Muscle layer of duodenum (tissue), 2 donors: ENCODE results near the gene SLK.

Experiments used
- H3K27ac ChIP-seq: one replicate; pipeline ENCODE4 v1.7.0; 2013; ENCODE audit warnings: mild to moderate bottlenecking, low read length
- H3K27me3 ChIP-seq: one replicate; pipeline ENCODE4 v1.7.0; 2013; ENCODE audit warnings: low read depth, mild to moderate bottlenecking, control low read depth, low read length
- H3K36me3 ChIP-seq, 2 donors: one replicate each; pipeline ENCODE4 v1.7.0; 2013; ENCODE audit warnings: low read length in 2 of 2, control low read depth in 1 of 2, mild to moderate bottlenecking in 1 of 2; ENCODE audit not compliant: insufficient read depth in 2 of 2, control insufficient read depth in 1 of 2
- H3K4me1 ChIP-seq, 2 donors: one replicate each; pipeline ENCODE4 v1.7.0; 2013; ENCODE audit warnings: low read length in 2 of 2, mild to moderate bottlenecking in 2 of 2, control low read depth in 1 of 2, moderate library complexity in 1 of 2; ENCODE audit not compliant: insufficient read depth in 2 of 2, control insufficient read depth in 1 of 2
- H3K4me3 ChIP-seq, 2 donors: one replicate each; pipeline ENCODE4 v1.7.0; 2013; ENCODE audit warnings: low read length in 2 of 2, low read depth in 1 of 2, mild to moderate bottlenecking in 1 of 2
- H3K9me3 ChIP-seq, 2 donors: one replicate each; pipeline ENCODE4 v1.7.0; 2013; ENCODE audit warnings: low read length in 2 of 2, control low read depth in 1 of 2, mild to moderate bottlenecking in 1 of 2; ENCODE audit not compliant: control insufficient read depth in 1 of 2
- donor health status: healthy.

SLK gene

GRCh38 chr10:104034401-104035193 is 67.7 kb downstream of the SLK start:
- Histone ChIP-seq H3K4me1 (no peaks in the 10 kb centered on the region), H3K36me3 (peaks cover 4 to 22% of the 10 kb centered on the region in 2 donors), H3K4me3 (no peak overlapping the region), H3K27ac (no peak overlapping the region), H3K27me3 (no peaks in the 10 kb centered on the region), H3K9me3 (no peaks in the 10 kb centered on the region)

- no peaks in the 10 kb centered on the region for H3K9me3 ChIP-seq
- no peak overlapping the region for H3K27ac ChIP-seq
- H3K36me3 ChIP-seq, result peaks cover 4 to 21% of the 10 kb centered on the region in 2 donors
These were observed 68.5 kb downstream of the SLK start for GRCh38 chr10:104035194-104036068.

GRCh38 chr10:104036069-104036384 is 69.1 kb downstream of the SLK start:
- no peak overlapping the region for H3K27ac ChIP-seq

More at GRCh38 chr10:104035194-104036068, 68.5 kb downstream of the SLK start:
- Histone ChIP-seq H3K27me3 (no peaks in the 10 kb centered on the region), H3K4me1 (no peaks in the 10 kb centered on the region), H3K4me3 (no peak overlapping the region)

GRCh38 chr10:104036518-104037260 is 69.7 kb downstream of the SLK start:
- H3K27ac ChIP-seq, result no peak overlapping the region
- H3K9me3 ChIP-seq, result no peaks in the 10 kb centered on the region
- H3K4me1 ChIP-seq, result no peaks in the 10 kb centered on the region
- no peak overlapping the region for H3K4me3 ChIP-seq
- peaks cover 0 to 11% of the 10 kb centered on the region in 2 donors for H3K36me3 ChIP-seq
- no peaks in the 10 kb centered on the region for H3K27me3 ChIP-seq

More at GRCh38 chr10:104036069-104036384, 69.1 kb downstream of the SLK start:
- Histone ChIP-seq H3K27me3 (no peaks in the 10 kb centered on the region), H3K9me3 (no peaks in the 10 kb centered on the region), H3K4me1 (no peaks in the 10 kb centered on the region), H3K4me3 (no peak overlapping the region), H3K36me3 (peaks cover under 1 to 16% of the 10 kb centered on the region in 2 donors)

- H3K4me1 ChIP-seq, result no peaks in the 10 kb centered on the region
- no peaks in the 10 kb centered on the region for H3K9me3 ChIP-seq
- H3K27ac ChIP-seq, result no peak overlapping the region
- H3K27me3 ChIP-seq, result no peaks in the 10 kb centered on the region
- H3K4me3 ChIP-seq, result no peak overlapping the region
- peaks cover 0 to 6% of the 10 kb centered on the region in 2 donors for H3K36me3 ChIP-seq
These were observed 70.5 kb downstream of the SLK start for GRCh38 chr10:104037261-104037951.

GRCh38 chr10:104038537-104038936 is 71.6 kb downstream of the SLK start:
- Histone ChIP-seq H3K9me3 (no peaks in the 10 kb centered on the region), H3K27ac (no peak overlapping the region), H3K4me3 (no peak overlapping the region), H3K4me1 (no peaks in the 10 kb centered on the region), H3K27me3 (no peaks in the 10 kb centered on the region), H3K36me3 (no peaks in the 10 kb centered on the region)

DNA sequence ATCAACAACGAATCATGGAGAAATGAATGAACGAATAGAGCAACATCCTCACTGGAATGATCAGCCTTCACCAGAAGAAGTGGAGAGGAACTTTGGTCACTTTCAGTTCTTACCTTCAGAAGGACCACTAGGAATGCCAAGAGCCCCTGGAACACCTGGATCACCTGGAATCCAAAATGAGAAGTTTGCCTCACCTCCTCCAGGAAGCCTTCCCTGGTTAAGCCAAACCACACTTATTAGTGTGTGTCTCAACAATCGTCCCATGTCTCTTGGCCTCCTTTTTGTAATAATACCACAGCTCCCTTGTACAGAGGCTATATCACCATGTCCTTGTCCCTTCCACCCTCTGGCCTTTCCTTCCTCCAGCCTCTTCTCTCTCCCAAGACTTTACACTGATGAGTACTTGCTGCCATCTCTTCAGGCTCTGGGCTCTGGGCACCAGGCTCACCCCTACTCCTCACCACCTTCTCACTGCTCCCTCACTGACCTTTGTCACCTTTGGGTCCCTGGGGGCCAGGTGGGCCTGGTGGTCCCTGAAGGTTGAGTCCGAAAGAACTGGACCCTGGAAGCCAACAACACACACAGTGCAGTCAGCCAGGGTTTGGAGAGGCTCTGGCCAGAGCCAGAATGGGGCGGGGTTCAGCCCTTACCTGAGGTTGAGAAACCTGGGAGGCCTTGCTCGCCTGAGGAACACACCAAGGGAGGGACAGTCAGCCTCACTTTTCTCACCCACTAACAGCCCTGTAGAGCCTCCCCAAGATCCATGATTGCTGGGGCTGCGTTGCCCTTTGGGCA is 72.2 kb downstream of the SLK start:
- Histone ChIP-seq H3K4me3 (no peak overlapping the region), H3K36me3 (no peaks in the 10 kb centered on the region), H3K9me3 (no peaks in the 10 kb centered on the region), H3K27ac (no peak overlapping the region), H3K27me3 (no peaks in the 10 kb centered on the region), H3K4me1 (no peaks in the 10 kb centered on the region)

GRCh38 chr10:104040382-104040781 is 73.4 kb downstream of the SLK start:
- H3K9me3 ChIP-seq, result no peaks in the 10 kb centered on the region
- H3K27me3 ChIP-seq, result no peaks in the 10 kb centered on the region
- no peak overlapping the region for H3K4me3 ChIP-seq
- H3K36me3 ChIP-seq, result no peaks in the 10 kb centered on the region
- no peak overlapping the region for H3K27ac ChIP-seq
- no peaks in the 10 kb centered on the region for H3K4me1 ChIP-seq

GRCh38 chr10:104040862-104041789 is 74.2 kb downstream of the SLK start:
- Histone ChIP-seq H3K36me3 (no peaks in the 10 kb centered on the region), H3K27ac (no peak overlapping the region), H3K4me1 (no peaks in the 10 kb centered on the region), H3K4me3 (no peak overlapping the region), H3K9me3 (no peaks in the 10 kb centered on the region), H3K27me3 (no peaks in the 10 kb centered on the region)
